Measurements from ENCODE around the gene ZC3H14.
"Not testable (repeated sequence)": the region's sequence is repeated elsewhere in the genome, so short reads cannot be mapped to it uniquely, and the experiment has no call there.

The ZC3H14 gene

GRCh38 chr14:88562831-88563686, at the start of gene ZC3H14:
Gene ZC3H14, plus strand, starts transcription at chr14:88563037. Its CDS starts 97 bp downstream, at chr14:88563134.
- peak; percentile 85 for DNase-seq (ENCODE audit: low spot score)

GRCh38 chr14:88515499-88516221, 47.2 kb upstream of the ZC3H14 start:
- DNase-seq (ENCODE audit: low spot score): no peak

- DNase-seq (ENCODE audit: low spot score): no peak
Observed at GRCh38 chr14:88516861-88517357, 45.9 kb upstream of the ZC3H14 start.

GRCh38 chr14:88518592-88519512, 44.0 kb upstream of the ZC3H14 start:
- no peak for DNase-seq (ENCODE audit: low spot score)

GRCh38 chr14:88519907-88520306, 42.9 kb upstream of the ZC3H14 start:
- DNase-seq (ENCODE audit: low spot score): no peak

- no peak for DNase-seq (ENCODE audit: low spot score)
Observed at GRCh38 chr14:88521818-88522217, 41.0 kb upstream of the ZC3H14 start.

GRCh38 chr14:88522393-88522792, 40.4 kb upstream of the ZC3H14 start:
- no peak for DNase-seq (ENCODE audit: low spot score)

GRCh38 chr14:88529889-88530288, 32.9 kb upstream of the ZC3H14 start:
- not testable (repeated sequence) for DNase-seq (ENCODE audit: low spot score)

- no peak for DNase-seq (ENCODE audit: low spot score)
Observed at GRCh38 chr14:88533064-88533602, 29.7 kb upstream of the ZC3H14 start.

GRCh38 chr14:88535149-88535548, 27.7 kb upstream of the ZC3H14 start:
- no peak for DNase-seq (ENCODE audit: low spot score)

GRCh38 chr14:88535813-88536212, 27.0 kb upstream of the ZC3H14 start:
- DNase-seq (ENCODE audit: low spot score): no peak

- no peak for DNase-seq (ENCODE audit: low spot score)
Observed at GRCh38 chr14:88541324-88541723, 21.5 kb upstream of the ZC3H14 start.

GRCh38 chr14:88542857-88543795, 19.7 kb upstream of the ZC3H14 start:
- DNase-seq (ENCODE audit: low spot score): no peak

- no peak for DNase-seq (ENCODE audit: low spot score)
Observed at GRCh38 chr14:88545256-88545655, 17.6 kb upstream of the ZC3H14 start.

- no peak for DNase-seq (ENCODE audit: low spot score)
Observed at GRCh38 chr14:88546621-88547385, 16.0 kb upstream of the ZC3H14 start.

- no peak for DNase-seq (ENCODE audit: low spot score)
Observed at GRCh38 chr14:88547386-88547780, 15.5 kb upstream of the ZC3H14 start.

- no peak for DNase-seq (ENCODE audit: low spot score)
Observed at GRCh38 chr14:88550078-88550477, 12.8 kb upstream of the ZC3H14 start.

GRCh38 chr14:88551094-88551870, 11.6 kb upstream of the ZC3H14 start:
- DNase-seq (ENCODE audit: low spot score): no peak

- no peak for DNase-seq (ENCODE audit: low spot score)
Observed at GRCh38 chr14:88551980-88552431, 10.8 kb upstream of the ZC3H14 start.

All from CD4-positive, alpha-beta T cell treated with Interleukin-6 at 100 ng/mL for 8 hours (primary cell).